ENCODE results near the gene GALNT18. TPM values are rescaled to one million over a fixed set of nuclear protein-coding genes. Genes with fewer than 3 reads are reported as not detected.
A peak's percentile ranks its signal among the peaks of the same experiment; 100 is the strongest.

Gene GALNT18
- total and polyA plus RNA-seq, 3 experiments from 2014 or later, result 1.3 TPM; not detected in 1

- H3K27me3 ChIP-seq (ENCODE audit: insufficient read depth, low read length, poor library complexity, severe bottlenecking), result no peaks in the 10 kb centered on the region
- Mint-ChIP-seq H3K9me3 (no peaks in the 10 kb centered on the region), H3K4me1 (no peaks in the 10 kb centered on the region), H3K27ac (no peak overlapping the region), H3K36me3 (no peaks in the 10 kb centered on the region), H3K27me3 (peaks cover 2 to 4% of the 10 kb centered on the region in 2 donors), H3K4me3 (no peak overlapping the region)
- no peak overlapping the region for H3K4me3 ChIP-seq (ENCODE audit: low read length)
- no peak overlapping the region for H3K27ac ChIP-seq (ENCODE audit: low read depth, low read length)
- no peaks in the 10 kb centered on the region for H3K4me1 ChIP-seq (ENCODE audit: insufficient read depth, low read length)
- no peak for DNase-seq
- ChIA-PET POLR2A (no interaction called here), CTCF (no interaction called here)
- H3K9me3 ChIP-seq (ENCODE audit: low read length), result no peaks in the 10 kb centered on the region
- H3K36me3 ChIP-seq (ENCODE audit: insufficient read depth, low read length), result no peaks in the 10 kb centered on the region
These were observed 76.2 kb downstream of the GALNT18 start for GRCh38 chr11:11545285-11546275.

GRCh38 chr11:11543656-11544055 is 78.1 kb downstream of the GALNT18 start:
- Histone ChIP-seq H3K36me3 (ENCODE audit: insufficient read depth, low read length) (no peaks in the 10 kb centered on the region), H3K4me1 (ENCODE audit: insufficient read depth, low read length) (no peaks in the 10 kb centered on the region), H3K9me3 (ENCODE audit: low read length) (no peaks in the 10 kb centered on the region), H3K27ac (ENCODE audit: low read depth, low read length) (no peak overlapping the region), H3K4me3 (ENCODE audit: low read length) (no peak overlapping the region), H3K27me3 (ENCODE audit: insufficient read depth, low read length, poor library complexity, severe bottlenecking) (no peaks in the 10 kb centered on the region)
- CTCF ChIA-PET, result no interaction called here
- no peak for DNase-seq
- H3K4me3 Mint-ChIP-seq, result no peak overlapping the region
- POLR2A ChIA-PET, result no interaction called here
- no peaks in the 10 kb centered on the region for H3K36me3 Mint-ChIP-seq
- H3K4me1 Mint-ChIP-seq, result no peaks in the 10 kb centered on the region
- peaks cover 0 to 2% of the 10 kb centered on the region in 2 donors for H3K27me3 Mint-ChIP-seq
- no peaks in the 10 kb centered on the region for H3K9me3 Mint-ChIP-seq
- no peak overlapping the region for H3K27ac Mint-ChIP-seq

- ChIA-PET CTCF (no interaction called here), POLR2A (no interaction called here)
- no peaks in the 10 kb centered on the region for H3K9me3 ChIP-seq (ENCODE audit: low read length)
- peak overlapping the region in 1 of 8 donors; percentile 14 for H3K27ac Mint-ChIP-seq
- H3K27me3 Mint-ChIP-seq, result peaks cover 0 to 2% of the 10 kb centered on the region in 2 donors
- H3K36me3 Mint-ChIP-seq, result no peaks in the 10 kb centered on the region
- no peak for DNase-seq
- no peaks in the 10 kb centered on the region for H3K36me3 ChIP-seq (ENCODE audit: insufficient read depth, low read length)
- no peak overlapping the region for H3K4me3 ChIP-seq (ENCODE audit: low read length)
- no peaks in the 10 kb centered on the region for H3K4me1 ChIP-seq (ENCODE audit: insufficient read depth, low read length)
- H3K27ac ChIP-seq (ENCODE audit: low read depth, low read length), result no peak overlapping the region
- H3K27me3 ChIP-seq (ENCODE audit: insufficient read depth, low read length, poor library complexity, severe bottlenecking), result no peaks in the 10 kb centered on the region
- no peaks in the 10 kb centered on the region for H3K9me3 Mint-ChIP-seq
- H3K4me3 Mint-ChIP-seq, result no peak overlapping the region
- no peaks in the 10 kb centered on the region for H3K4me1 Mint-ChIP-seq
These were observed 81.6 kb downstream of the GALNT18 start for GRCh38 chr11:11540157-11540556.

- H3K27me3 Mint-ChIP-seq, result peaks cover 0 to 1% of the 10 kb centered on the region in 2 donors
- CTCF ChIA-PET, result no interaction called here
- H3K4me1 Mint-ChIP-seq, result no peaks in the 10 kb centered on the region
- H3K36me3 Mint-ChIP-seq, result no peaks in the 10 kb centered on the region
- H3K9me3 Mint-ChIP-seq, result no peaks in the 10 kb centered on the region
- Histone ChIP-seq H3K27ac (ENCODE audit: low read depth, low read length) (no peak overlapping the region), H3K9me3 (ENCODE audit: low read length) (no peaks in the 10 kb centered on the region), H3K4me1 (ENCODE audit: insufficient read depth, low read length) (no peaks in the 10 kb centered on the region), H3K36me3 (ENCODE audit: insufficient read depth, low read length) (no peaks in the 10 kb centered on the region), H3K27me3 (ENCODE audit: insufficient read depth, low read length, poor library complexity, severe bottlenecking) (no peaks in the 10 kb centered on the region), H3K4me3 (ENCODE audit: low read length) (no peak overlapping the region)
- no peak overlapping the region for H3K27ac Mint-ChIP-seq
- POLR2A ChIA-PET, result no interaction called here
- no peak overlapping the region for H3K4me3 Mint-ChIP-seq
- no peak for DNase-seq
These were observed 83.4 kb downstream of the GALNT18 start for GRCh38 chr11:11538277-11538960.

- no peak overlapping the region for H3K4me3 Mint-ChIP-seq
- POLR2A ChIA-PET, result no interaction called here
- no peaks in the 10 kb centered on the region for H3K27me3 ChIP-seq (ENCODE audit: insufficient read depth, low read length, poor library complexity, severe bottlenecking)
- CTCF ChIA-PET, result no interaction called here
- H3K36me3 ChIP-seq (ENCODE audit: insufficient read depth, low read length), result no peaks in the 10 kb centered on the region
- DNase-seq, result no peak
- no peaks in the 10 kb centered on the region for H3K4me1 Mint-ChIP-seq
- H3K9me3 Mint-ChIP-seq, result no peaks in the 10 kb centered on the region
- no peak overlapping the region for H3K27ac Mint-ChIP-seq
- no peak overlapping the region for H3K27ac ChIP-seq (ENCODE audit: low read depth, low read length)
- H3K36me3 Mint-ChIP-seq, result no peaks in the 10 kb centered on the region
- H3K27me3 Mint-ChIP-seq, result peaks cover 0 to 1% of the 10 kb centered on the region in 2 donors
- H3K4me3 ChIP-seq (ENCODE audit: low read length), result no peak overlapping the region
- H3K9me3 ChIP-seq (ENCODE audit: low read length), result no peaks in the 10 kb centered on the region
- no peaks in the 10 kb centered on the region for H3K4me1 ChIP-seq (ENCODE audit: insufficient read depth, low read length)
These were observed 83.9 kb downstream of the GALNT18 start for GRCh38 chr11:11537871-11538270.

- Histone ChIP-seq H3K4me1 (ENCODE audit: insufficient read depth, low read length) (no peaks in the 10 kb centered on the region), H3K4me3 (ENCODE audit: low read length) (no peak overlapping the region), H3K36me3 (ENCODE audit: insufficient read depth, low read length) (no peaks in the 10 kb centered on the region), H3K9me3 (ENCODE audit: low read length) (no peaks in the 10 kb centered on the region), H3K27me3 (ENCODE audit: insufficient read depth, low read length, poor library complexity, severe bottlenecking) (no peaks in the 10 kb centered on the region), H3K27ac (ENCODE audit: low read depth, low read length) (no peak overlapping the region)
- ChIA-PET CTCF (no interaction called here), POLR2A (no interaction called here)
- Mint-ChIP-seq H3K4me3 (no peak overlapping the region), H3K4me1 (no peaks in the 10 kb centered on the region), H3K27ac (no peak overlapping the region), H3K36me3 (no peaks in the 10 kb centered on the region), H3K9me3 (no peaks in the 10 kb centered on the region), H3K27me3 (peaks cover 0 to 1% of the 10 kb centered on the region in 2 donors)
- DNase-seq, result no peak
These were observed 84.4 kb downstream of the GALNT18 start for GRCh38 chr11:11537372-11537771.

GRCh38 chr11:11536650-11537049 is 85.2 kb downstream of the GALNT18 start:
- Histone ChIP-seq H3K4me3 (ENCODE audit: low read length) (no peak overlapping the region), H3K27me3 (ENCODE audit: insufficient read depth, low read length, poor library complexity, severe bottlenecking) (no peaks in the 10 kb centered on the region), H3K27ac (ENCODE audit: low read depth, low read length) (no peak overlapping the region), H3K4me1 (ENCODE audit: insufficient read depth, low read length) (no peaks in the 10 kb centered on the region), H3K9me3 (ENCODE audit: low read length) (no peaks in the 10 kb centered on the region), H3K36me3 (ENCODE audit: insufficient read depth, low read length) (no peaks in the 10 kb centered on the region)
- no peak for DNase-seq
- Mint-ChIP-seq H3K4me3 (no peak overlapping the region), H3K9me3 (no peaks in the 10 kb centered on the region), H3K27ac (no peak overlapping the region), H3K4me1 (no peaks in the 10 kb centered on the region), H3K27me3 (peaks cover 0 to 1% of the 10 kb centered on the region in 2 donors), H3K36me3 (no peaks in the 10 kb centered on the region)
- ChIA-PET POLR2A (no interaction called here), CTCF (no interaction called here)

GRCh38 chr11:11535611-11536010 is 86.2 kb downstream of the GALNT18 start:
- Histone ChIP-seq H3K27ac (ENCODE audit: low read depth, low read length) (no peak overlapping the region), H3K4me3 (ENCODE audit: low read length) (no peak overlapping the region), H3K4me1 (ENCODE audit: insufficient read depth, low read length) (no peaks in the 10 kb centered on the region), H3K36me3 (ENCODE audit: insufficient read depth, low read length) (no peaks in the 10 kb centered on the region), H3K9me3 (ENCODE audit: low read length) (no peaks in the 10 kb centered on the region), H3K27me3 (ENCODE audit: insufficient read depth, low read length, poor library complexity, severe bottlenecking) (no peaks in the 10 kb centered on the region)
- no peaks in the 10 kb centered on the region for H3K4me1 Mint-ChIP-seq
- H3K36me3 Mint-ChIP-seq, result no peaks in the 10 kb centered on the region
- no peak for DNase-seq
- ChIA-PET POLR2A (no interaction called here), CTCF (no interaction called here)
- H3K4me3 Mint-ChIP-seq, result no peak overlapping the region
- H3K27me3 Mint-ChIP-seq, result peaks cover 0 to 1% of the 10 kb centered on the region in 2 donors
- no peaks in the 10 kb centered on the region for H3K9me3 Mint-ChIP-seq
- H3K27ac Mint-ChIP-seq, result no peak overlapping the region
